ENCODE results near the gene EIF4E.
A peak's percentile ranks its signal among the peaks of the same experiment; 100 is the strongest.
"Not testable (repeated sequence)": the region's sequence is repeated elsewhere in the genome, so short reads cannot be mapped to it uniquely, and the experiment has no call there.

Gene EIF4E, protein sequence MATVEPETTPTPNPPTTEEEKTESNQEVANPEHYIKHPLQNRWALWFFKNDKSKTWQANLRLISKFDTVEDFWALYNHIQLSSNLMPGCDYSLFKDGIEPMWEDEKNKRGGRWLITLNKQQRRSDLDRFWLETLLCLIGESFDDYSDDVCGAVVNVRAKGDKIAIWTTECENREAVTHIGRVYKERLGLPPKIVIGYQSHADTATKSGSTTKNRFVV

DNA sequence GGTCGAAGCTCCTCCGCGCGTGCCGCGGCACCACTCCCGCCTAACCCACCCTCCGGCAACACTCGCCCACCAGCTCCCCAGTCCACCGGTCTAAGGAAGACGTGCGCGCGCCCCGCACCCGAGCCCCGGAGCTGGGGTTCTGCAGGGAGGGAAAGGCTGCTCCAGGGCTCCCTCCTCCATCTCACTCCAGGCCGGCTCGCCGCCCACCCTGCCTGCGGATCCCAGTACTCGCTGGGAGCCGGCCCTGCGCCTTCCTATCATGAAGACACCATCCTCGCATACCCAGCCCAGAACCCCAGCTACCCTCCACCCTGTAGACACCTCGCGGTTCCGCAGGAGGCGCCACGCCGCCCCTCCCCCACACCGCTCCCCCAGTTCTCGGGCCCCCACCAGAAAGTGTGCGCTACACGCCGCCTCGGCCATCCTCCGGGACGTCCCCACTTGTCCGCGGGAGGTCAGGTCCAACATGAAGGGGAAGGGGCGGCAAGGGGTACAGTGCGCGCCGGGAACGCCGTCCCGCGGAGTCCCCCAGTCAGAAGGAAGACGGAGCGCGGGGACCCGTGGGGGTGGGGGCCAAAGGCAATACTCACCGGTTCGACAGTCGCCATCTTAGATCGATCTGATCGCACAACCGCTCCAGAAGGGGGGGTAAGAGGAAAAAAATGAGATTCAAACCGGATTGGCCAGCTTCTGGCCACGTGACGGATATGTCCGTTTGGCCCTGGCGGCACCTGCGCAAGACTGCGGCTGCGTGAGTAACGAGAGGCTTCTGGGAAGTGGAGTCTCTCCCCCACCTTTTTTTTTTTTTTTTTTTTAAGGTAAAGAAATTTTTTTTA lies at the start of gene EIF4E:
Gene EIF4E (minus strand): TSS at position 629 of the 836 bp plus-strand sequence. CDS start 21 bp downstream, at position 608.
- peak; percentile 95 for DNase-seq

DNA sequence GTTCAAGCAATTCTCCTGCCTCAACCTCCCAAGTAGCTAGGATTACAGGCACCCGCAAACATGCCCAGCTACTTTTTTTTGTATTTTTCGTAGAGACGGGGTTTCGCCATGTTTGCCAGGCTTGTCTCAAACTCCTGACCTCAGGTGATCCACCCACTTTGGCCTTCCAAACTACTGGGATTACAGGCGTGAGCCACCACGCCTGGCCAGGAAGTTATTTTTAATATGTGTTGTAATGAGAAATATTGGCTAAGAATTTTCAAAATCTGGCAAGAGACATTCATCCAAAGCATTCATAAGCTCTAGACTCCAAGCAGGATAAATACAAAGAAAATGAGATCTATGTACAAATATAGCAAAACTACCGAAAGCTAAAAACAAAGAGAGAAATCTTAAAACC lies 48.6 kb upstream of the EIF4E start:
- DNase-seq, result no peak

DNA sequence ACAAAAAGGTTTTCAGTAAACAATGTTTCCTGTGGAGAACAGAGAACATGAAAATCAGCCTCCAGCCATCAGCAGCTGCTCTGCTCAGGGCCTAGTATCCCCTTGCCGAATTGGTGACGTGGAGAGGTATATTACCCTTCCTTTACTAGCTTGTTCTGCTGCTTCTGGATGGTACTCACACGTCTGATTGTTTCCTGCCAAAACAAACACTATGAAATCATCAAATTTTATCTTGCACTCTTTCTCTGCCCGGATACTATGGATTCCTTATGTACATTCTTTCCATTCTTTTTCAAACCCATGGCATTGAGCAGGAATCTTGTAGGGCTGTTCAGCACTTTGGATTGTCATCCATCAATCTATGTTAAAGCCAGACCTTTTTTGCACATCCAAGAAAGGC lies 47.8 kb upstream of the EIF4E start:
- no peak for DNase-seq

DNA sequence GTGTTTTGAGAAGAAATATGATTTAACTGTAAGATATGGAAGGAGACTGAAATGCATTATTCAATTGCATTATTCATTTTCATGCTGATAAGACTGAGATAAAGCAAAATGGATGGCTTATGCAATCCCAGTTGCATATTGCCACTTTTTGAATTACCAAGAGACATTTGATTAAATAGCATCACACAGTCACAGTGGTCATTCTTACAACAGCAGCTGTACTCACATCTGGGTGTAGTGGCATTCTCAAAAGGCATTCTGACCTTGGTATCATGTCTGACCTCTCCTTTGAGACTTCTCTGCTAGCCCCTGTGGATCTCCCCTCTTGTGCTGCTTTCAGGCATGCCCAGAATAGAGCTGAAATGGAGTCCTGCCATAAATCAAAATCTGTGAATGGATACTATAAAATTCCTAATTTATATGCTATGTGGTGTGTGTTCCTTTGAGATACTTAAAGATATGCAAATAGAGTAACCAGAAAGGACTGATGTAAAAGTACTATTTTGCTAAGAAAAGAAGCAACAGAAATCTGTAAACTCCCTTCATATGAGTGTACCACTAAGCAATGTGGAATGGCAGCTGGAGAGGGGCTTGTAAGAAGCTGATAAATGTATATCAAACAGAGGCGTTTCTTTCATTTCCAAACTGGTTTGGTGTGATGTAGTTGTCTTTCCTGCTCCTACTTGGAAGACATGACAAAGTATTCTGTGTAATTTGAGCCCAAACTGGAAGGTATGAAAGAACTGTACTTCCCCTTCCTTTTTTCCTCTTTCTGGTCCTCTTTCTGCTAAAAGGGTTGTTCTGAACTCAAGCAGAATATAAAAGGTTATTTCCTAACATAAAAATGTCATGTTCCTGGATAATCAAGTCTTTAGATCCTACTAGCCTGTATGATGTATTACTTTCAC lies 41.2 kb upstream of the EIF4E start:
- no peak for DNase-seq

GRCh38 chr4:98967786-98968329 lies 38.9 kb upstream of the EIF4E start:
- DNase-seq, result no peak

DNA sequence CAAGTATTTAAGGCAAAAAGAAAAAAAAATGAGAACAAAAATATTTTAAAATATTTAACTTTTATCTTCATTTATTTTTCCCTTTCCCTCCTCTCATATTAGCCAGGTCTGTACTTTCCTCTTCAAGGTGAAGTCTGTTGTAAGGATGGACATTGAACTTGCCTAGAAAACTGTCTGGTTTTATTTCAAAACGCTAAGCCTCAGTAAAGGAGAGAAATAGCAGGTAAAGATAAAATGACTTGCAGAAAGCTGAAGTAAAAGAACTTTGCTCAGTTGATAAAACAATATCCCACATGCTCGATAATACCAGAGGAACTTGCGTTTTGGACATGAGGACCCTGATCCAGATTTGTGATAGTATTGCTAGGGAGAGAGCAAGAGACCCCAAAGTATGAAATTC lies 38.0 kb upstream of the EIF4E start:
- no peak for DNase-seq

DNA sequence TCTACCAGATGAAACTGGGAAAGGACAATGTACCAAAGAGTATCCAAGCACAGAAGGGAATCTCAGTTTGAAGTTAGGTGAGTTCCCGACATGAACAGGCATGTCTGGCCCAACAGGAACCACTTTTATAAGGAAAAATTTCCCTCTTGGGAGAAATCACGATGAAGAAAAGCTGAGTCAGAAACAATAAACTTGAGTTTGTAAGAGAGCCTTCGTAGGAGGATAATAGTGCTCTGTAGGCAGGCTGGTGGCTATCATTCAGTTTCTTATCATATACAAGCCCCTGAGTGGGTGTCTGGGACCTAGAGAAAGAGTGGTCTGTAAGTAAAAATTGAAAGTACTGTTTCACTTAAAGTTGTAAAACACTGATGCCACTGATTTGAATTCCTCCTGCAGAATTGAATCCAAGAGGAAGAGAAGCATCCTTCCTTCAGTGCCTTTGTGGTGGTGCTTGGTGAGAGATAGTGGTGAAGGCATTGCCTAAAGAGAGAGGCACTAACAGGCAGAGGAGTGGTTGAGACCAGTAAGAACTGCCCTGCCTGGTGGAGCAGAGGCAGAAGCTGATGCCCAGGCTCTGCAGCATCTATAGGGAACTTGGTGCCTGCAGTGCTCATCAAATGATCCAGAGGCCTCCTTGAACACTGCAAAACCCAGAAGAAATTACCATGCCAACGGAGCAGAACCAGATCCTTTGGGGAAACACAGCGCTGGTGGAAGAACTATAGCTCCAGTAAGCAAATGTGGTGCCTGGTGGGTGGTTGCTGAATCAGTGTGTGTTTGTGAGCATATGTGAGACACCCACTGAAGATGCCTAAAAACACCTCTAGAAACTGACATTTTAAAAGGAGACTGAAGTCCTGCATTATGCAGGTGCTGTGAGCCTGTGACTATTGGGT lies 34.9 kb upstream of the EIF4E start:
- no peak for DNase-seq

- no peak for DNase-seq
Observed at GRCh38 chr4:98961770-98962169, 32.8 kb upstream of the EIF4E start.

DNA sequence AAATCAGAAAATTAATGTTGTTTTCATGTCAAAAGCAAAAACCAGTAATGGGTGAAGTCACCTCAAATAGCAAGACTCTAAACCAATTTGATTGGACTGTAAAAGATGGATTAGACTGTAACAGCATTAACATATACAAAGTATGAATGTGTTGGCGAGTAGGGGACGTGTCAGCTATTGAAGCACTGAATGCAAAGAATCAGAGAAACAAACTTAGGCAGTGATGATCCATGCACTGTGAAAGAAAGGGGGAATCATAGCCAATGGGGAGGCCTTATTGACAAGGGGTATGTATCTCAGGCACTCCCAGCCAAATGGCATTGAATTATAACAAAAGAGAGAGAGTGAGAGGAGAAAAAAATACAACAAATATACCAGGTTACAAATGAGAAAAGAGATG lies 30.5 kb upstream of the EIF4E start:
- no peak for DNase-seq

DNA sequence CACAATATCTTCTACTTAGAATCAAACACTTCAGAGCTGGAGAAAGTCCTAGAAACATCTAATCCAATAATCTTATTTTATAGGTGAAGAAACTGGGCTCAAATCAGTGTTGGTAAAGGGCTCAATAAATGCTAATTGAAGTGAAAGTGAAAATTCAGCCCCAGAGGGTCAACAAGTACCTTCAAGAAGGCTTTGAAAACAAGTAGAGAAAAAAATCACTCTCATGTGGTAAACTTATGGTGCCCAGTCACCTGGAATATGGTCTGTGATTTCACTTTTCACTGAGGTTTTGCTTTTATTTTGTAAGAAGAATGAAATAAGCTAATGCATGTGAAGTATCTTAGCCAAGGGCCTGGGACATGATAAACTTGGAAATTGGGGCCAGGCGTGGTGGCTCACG lies 29.1 kb upstream of the EIF4E start:
- DNase-seq, result no peak

DNA sequence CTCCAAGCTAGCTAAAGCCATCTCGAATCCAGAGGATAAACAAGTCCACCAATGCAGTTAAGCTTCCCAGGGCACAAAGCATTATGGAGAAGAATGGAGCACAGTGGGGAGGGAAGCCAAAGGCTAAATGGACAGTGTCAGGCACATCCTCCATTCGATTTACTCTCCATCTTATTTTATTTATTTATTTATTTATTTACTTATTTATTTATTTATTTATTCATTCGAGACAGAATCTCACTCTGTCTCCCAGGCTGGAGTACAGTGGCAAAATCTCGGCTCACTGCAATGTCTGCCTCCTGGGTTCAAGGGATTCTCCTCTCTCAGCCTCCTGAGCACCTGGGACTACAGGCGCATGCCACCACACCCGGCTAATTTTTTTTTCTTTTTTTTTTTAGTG lies 26.3 kb upstream of the EIF4E start:
- no peak for DNase-seq

- no peak for DNase-seq
Observed at GRCh38 chr4:98951710-98952109, 22.8 kb upstream of the EIF4E start.

- no peak for DNase-seq
Observed at GRCh38 chr4:98950925-98951324, 22.0 kb upstream of the EIF4E start.

DNA sequence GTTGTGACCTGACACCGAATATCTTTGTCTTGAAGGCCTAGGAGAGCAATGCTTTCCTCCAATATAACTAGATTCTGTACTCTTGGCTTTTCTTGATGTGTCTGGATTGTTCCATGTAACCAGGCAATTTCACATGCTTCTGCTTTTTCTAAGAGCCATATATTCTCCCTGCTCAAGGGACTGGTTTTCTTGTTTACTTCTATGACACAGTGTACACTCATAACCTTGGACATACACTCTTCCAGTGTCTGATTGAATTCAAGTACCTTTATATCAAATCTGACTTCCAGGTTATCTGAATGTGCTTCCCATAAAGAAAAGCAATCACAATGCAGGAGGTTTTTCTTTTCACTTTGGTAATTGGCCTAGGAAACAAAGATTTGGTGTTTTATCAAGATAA lies 17.4 kb upstream of the EIF4E start:
- DNase-seq, result no peak

DNA sequence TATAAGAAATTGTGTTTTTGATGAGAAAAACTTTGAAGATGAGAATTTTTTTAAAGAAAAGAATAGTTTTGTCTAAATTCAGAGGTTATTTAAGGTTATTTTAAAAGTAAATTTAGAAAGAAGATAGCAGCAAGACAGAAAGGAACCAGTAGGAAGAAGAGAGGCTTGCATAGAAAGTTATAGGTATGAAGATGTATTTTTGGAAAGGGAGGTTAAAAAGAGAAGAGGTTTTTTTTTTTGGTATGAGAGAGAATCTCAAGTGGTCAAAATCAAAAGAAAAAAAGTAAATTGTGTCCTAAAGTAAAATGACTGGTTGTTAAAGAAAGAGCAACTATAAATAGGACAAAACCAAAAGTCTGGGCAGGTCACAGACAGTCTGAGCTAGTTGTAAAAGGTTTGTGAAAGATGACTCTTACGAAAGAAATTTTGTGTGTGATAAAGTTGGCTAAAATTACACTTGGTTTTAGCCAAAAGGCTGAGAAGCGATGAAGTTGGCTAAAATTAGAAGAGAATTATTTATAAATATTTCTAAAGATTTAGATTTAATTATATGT lies 16.4 kb upstream of the EIF4E start:
- no peak for DNase-seq

DNA sequence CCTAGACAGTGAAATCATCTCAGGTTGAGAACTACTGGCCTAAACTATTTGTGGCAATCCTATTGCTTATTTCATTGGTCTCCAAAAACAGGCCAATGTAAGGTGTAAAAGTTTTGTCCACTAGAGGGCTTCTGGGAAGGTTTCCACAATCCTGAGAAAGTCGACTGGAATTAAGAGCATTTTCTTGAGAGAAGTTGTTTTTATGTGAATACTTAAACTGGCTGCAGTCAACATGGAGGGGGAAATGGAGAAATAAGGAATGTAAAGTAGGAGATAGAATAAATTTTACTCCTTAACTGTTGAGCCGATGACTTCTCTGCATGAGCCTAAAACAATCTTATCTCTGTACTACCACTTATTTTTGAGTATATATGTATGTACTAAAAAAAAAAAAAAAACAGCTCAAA lies 11.0 kb upstream of the EIF4E start:
- DNase-seq, result no peak

DNA sequence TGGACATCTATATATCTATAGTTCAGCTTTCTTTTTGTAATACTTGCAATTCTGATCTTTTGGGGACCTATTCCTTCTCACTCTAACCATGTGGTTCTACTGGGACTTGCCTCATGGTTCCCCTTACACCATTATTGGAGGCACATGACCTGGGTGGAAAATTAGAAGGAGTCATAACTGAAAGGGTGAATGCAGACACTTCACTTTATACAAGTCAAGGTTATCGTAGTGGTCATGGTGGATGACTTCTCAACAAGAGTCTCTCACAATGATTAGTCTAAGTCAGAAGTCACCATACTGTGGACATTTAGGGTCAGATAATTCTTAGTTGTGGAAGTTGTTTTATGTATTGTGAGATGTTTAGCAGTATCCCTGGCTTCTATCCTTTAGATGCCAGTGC lies 10.5 kb upstream of the EIF4E start:
- no peak for DNase-seq

DNA sequence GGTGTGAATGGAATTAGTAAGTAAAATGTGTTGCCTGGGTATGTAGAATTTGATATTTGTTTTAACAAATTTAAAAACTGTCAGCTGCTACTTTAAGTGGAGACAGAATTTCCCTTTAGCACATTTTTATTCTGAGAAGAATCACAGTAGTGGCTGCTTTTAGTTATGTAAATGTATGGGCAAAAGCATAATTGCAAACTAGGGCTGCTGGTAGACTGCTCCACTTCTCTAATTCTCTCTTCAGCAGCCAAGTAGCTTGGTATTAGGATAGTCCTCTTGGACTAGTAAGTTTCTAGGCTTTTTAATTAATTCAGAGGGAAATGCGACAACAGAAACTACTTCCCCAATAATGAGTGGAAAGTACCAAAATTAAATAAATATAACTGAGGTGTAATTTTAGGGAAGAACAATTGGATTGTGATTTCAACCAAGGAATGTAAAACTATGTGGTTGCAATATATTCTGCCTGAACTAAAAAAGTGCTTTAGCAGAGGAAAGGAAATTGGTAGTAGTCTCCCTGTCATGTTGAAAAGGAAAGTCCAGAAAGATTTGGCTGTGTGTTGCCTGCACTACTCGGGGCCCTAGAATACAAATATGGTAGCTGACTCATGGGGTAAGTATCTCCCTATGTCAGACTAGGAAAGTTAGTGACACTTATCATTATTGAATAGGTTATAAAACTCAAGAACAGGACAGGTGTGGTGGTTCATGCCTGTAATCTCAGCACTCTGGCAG lies 9.2 kb upstream of the EIF4E start:
- DNase-seq, result no peak

- no peak for DNase-seq
Observed at GRCh38 chr4:98935633-98936032, 6.7 kb upstream of the EIF4E start.

GRCh38 chr4:98934851-98935250 lies 5.9 kb upstream of the EIF4E start:
- DNase-seq, result not testable (repeated sequence)

GRCh38 chr4:98932539-98932938 lies 3.6 kb upstream of the EIF4E start:
- DNase-seq, result no peak
